MCF 10A (cell line): Measurements from ENCODE around the gene ABCC8. TPM values are rescaled to one million over a fixed set of nuclear protein-coding genes. Genes with fewer than 3 reads are reported as not detected.

Experiments
- BruUV-seq: library from RNA; stranded (reverse); fragments of 400-500 nt; replicated peaks from 2 replicates; lab custom pipeline; 2021; lab: Mats Ljungman, UMichigan
- CTCF ChIA-PET: fragments of 300-600 bp; sonication (Branson Sonifier 250); formaldehyde crosslinking; extraction: SDS; loops from one replicate; lab custom pipeline; 2021; ENCODE audit warnings: antibody characterized with exemption, inconsistent platforms; lab: Yijun Ruan, JAX
- POLR2A ChIA-PET: fragments of 300-600, 350-650 bp; sonication (Branson Sonifier 250); formaldehyde crosslinking; extraction: SDS; loops from one replicate; lab custom pipeline; 2020; ENCODE audit warnings: antibody characterized with exemption, inconsistent platforms; lab: Yijun Ruan, JAX
- DNase-seq: peaks from one replicate; pipeline ENCODE4 v3.0.0-alpha.2; 2018; ENCODE audit not compliant: unreplicated experiment
- H3K27ac Mint-ChIP-seq: one replicate; pipeline ENCODE4 v1.8.0; 2022; ENCODE audit warnings: mild to moderate bottlenecking, low read depth, mixed read lengths; ENCODE audit not compliant: unreplicated experiment
- H3K27me3 Mint-ChIP-seq: one replicate; pipeline ENCODE4 v1.8.0; 2022; ENCODE audit warnings: mixed read lengths; ENCODE audit not compliant: insufficient read depth, unreplicated experiment
- H3K36me3 Mint-ChIP-seq: one replicate; pipeline ENCODE4 v1.8.0; 2022; ENCODE audit warnings: mild to moderate bottlenecking, moderate library complexity, mixed read lengths; ENCODE audit not compliant: insufficient read depth, unreplicated experiment
- H3K4me1 Mint-ChIP-seq: one replicate; pipeline ENCODE4 v1.8.0; 2022; ENCODE audit warnings: mixed read lengths; ENCODE audit not compliant: insufficient read depth, unreplicated experiment
- H3K4me3 Mint-ChIP-seq: one replicate; pipeline ENCODE4 v1.8.0; 2022; ENCODE audit warnings: mild to moderate bottlenecking, moderate library complexity, mixed read lengths; ENCODE audit not compliant: unreplicated experiment
- H3K9me3 Mint-ChIP-seq: one replicate; pipeline ENCODE4 v1.8.0; 2022; ENCODE audit warnings: mixed read lengths; ENCODE audit not compliant: unreplicated experiment
- intact Hi-C: fragments of 100-400 bp; cut with micrococcal nuclease; formaldehyde crosslinking; loops from 2 replicates; pipeline ENCODE4 v1.14.1; 2022
- total RNA-seq: library from RNA; stranded (reverse); gene quantifications from 2 replicates; pipeline ENCODE4 v1.2.3, GENCODE V29; 2022
- TF ChIP-seq, protein P1 (sequence below): fragments of 200-600 bp; IDR thresholded peaks from one replicate; pipeline ENCODE4 v1.8.0; 2022; ENCODE audit warnings: antibody characterized with exemption, mild to moderate bottlenecking; ENCODE audit not compliant: unreplicated experiment

ABCC8 gene
- total RNA-seq, 1 experiment from 2014 or later = not detected

DNA sequence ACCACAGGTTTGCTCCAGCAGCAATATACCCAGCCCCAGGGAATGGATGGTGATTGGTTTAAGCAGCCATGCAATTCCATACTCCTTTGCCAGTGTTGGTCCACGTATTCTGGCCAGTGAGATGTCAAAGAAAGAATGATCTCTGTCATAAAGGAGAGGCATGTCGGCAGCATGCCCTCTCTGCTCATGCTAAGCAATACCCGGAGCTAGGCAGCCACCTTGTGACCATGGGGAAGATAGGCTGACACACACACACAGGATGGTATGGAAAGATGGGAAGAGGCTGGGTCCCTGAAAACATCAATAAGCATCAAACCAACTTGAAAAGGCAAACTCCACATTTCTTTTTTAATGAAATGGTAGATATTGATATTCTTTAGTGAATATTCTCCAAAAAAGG is 5.1 kb downstream of the ABCC8 start:
- Mint-ChIP-seq H3K27me3 (peaks cover 41% of the 10 kb centered on the region), H3K4me1 (no peaks in the 10 kb centered on the region), H3K36me3 (peaks cover 4% of the 10 kb centered on the region), H3K9me3 (no peaks in the 10 kb centered on the region), H3K4me3 (no peak overlapping the region), H3K27ac (no peak overlapping the region)
- ChIA-PET POLR2A (no interaction called here), CTCF (interaction anchor here (2.0 kb wide), 1 partner anchor 88 kb away, joined by 6 read pairs; no protein-coding TSS in a partner anchor)
- BruUV-seq = no TSS peak
- intact Hi-C loops = no loop called here
- DNase-seq = peak; percentile 39
- TF ChIP-seq, protein P1, sequence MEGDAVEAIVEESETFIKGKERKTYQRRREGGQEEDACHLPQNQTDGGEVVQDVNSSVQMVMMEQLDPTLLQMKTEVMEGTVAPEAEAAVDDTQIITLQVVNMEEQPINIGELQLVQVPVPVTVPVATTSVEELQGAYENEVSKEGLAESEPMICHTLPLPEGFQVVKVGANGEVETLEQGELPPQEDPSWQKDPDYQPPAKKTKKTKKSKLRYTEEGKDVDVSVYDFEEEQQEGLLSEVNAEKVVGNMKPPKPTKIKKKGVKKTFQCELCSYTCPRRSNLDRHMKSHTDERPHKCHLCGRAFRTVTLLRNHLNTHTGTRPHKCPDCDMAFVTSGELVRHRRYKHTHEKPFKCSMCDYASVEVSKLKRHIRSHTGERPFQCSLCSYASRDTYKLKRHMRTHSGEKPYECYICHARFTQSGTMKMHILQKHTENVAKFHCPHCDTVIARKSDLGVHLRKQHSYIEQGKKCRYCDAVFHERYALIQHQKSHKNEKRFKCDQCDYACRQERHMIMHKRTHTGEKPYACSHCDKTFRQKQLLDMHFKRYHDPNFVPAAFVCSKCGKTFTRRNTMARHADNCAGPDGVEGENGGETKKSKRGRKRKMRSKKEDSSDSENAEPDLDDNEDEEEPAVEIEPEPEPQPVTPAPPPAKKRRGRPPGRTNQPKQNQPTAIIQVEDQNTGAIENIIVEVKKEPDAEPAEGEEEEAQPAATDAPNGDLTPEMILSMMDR = no peak

DNA sequence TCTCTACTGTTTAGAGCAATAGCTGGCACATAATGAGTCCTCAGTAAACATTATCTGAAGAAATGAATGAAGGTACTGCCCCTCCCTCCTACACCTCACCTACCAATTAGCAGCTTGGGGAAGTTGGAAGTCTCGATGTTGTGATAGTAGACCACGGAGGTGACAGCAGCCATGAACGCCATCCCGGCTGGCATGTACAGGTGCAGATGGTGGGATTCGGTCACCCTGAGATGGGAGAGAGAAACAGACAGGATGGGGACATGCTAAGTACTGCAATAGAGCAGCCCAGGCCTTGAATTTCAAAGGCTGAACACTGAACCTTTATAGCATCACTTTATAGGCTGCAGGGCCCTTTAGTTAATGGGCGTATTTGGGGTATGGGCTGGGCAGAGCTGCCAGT is 6.6 kb downstream of the ABCC8 start:
- no peak for DNase-seq
- Mint-ChIP-seq H3K9me3 (no peaks in the 10 kb centered on the region), H3K4me1 (no peaks in the 10 kb centered on the region), H3K4me3 (no peak overlapping the region), H3K27ac (no peak overlapping the region), H3K36me3 (peaks cover 4% of the 10 kb centered on the region), H3K27me3 (peaks cover 26% of the 10 kb centered on the region)
- TF ChIP-seq, protein P1 = no peak
- CTCF ChIA-PET = interaction anchor here (1.0 to 2.0 kb wide), 2 partner anchors 58 to 86 kb away, joined by 4 to 6 read pairs; no protein-coding TSS in a partner anchor
- POLR2A ChIA-PET = no interaction called here
- intact Hi-C loops = no loop called here
- no TSS peak for BruUV-seq

DNA sequence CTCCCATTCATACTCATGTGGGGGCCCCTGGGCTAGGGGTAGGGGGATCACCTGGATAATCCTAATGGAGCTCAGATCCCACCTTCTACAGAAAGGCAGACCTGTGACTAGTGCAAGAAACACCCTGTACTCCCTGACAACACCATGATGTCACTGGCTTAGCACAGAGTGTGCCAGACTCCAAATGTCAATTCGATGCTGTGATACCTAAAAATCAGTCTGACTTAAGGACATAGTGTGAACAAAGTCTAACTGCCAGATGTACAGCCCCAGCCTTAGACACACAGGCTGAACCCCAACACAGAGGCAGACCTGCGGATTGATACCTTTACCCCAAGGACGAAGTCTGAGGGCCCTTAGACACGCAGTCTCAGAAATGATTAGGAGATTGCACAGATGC is 8.5 kb downstream of the ABCC8 start:
- BruUV-seq = no TSS peak
- no peak overlapping the region for H3K27ac Mint-ChIP-seq
- no peaks in the 10 kb centered on the region for H3K4me1 Mint-ChIP-seq
- peaks cover 16% of the 10 kb centered on the region for H3K27me3 Mint-ChIP-seq
- H3K4me3 Mint-ChIP-seq = no peak overlapping the region
- CTCF ChIA-PET = no interaction called here
- POLR2A ChIA-PET = no interaction called here
- peaks cover 4% of the 10 kb centered on the region for H3K36me3 Mint-ChIP-seq
- TF ChIP-seq, protein P1 = no peak
- no peaks in the 10 kb centered on the region for H3K9me3 Mint-ChIP-seq
- DNase-seq = no peak
- intact Hi-C loops = no loop called here

DNA sequence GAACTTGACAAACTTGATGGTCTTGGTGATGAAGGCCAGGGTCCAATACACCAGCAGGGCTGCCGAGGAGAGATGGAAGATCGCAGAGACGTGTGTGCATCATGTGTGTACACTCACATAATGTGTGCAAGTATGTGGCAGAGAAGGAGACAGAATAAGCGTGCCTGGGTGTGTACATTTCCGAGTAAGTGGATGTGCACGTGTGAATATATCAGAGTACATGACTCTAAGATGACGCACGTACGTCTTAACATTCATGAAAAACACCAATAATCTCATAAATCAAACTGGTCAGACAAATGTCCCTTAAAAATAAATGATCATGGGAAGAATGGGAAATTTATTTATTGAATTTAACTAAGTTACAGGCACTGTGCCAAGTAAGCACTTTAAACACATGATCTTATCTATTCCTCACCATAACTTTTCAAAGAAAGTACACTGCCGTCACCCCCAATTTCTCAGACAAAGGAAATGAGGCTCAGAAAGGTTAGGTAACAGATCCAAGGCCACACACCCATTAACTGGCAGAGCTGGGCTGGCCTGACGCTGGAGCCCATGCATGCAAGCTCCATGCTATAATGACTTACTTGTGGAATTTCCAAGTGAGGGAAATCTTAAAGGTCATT is 13.0 kb downstream of the ABCC8 start:
- Mint-ChIP-seq H3K36me3 (peaks cover 10% of the 10 kb centered on the region), H3K27me3 (peaks cover 26% of the 10 kb centered on the region), H3K4me3 (no peak overlapping the region), H3K4me1 (no peaks in the 10 kb centered on the region), H3K27ac (no peak overlapping the region), H3K9me3 (no peaks in the 10 kb centered on the region)
- POLR2A ChIA-PET = interaction anchor here (0.6 kb wide), 1 partner anchor 14 kb away, joined by 3 read pairs; no protein-coding TSS in a partner anchor
- CTCF ChIA-PET = interaction anchor here (0.6 to 1.5 kb wide), 2 partner anchors 41 to 64 kb away, joined by 3 to 4 read pairs; no protein-coding TSS in a partner anchor
- TF ChIP-seq, protein P1 = no peak
- intact Hi-C loops = no loop called here
- no peak for DNase-seq
- no TSS peak for BruUV-seq
